Measurements from ENCODE around the gene SH3BP4. TPM values are rescaled to one million over a fixed set of nuclear protein-coding genes. Genes with fewer than 3 reads are reported as not detected.

The SH3BP4 gene
- total and polyA plus RNA-seq, 2 of the 13 experiments (the other 11 are each of a cell fraction or from before 2014, with no cell fraction given), result 34.6 to 99.1 TPM

GRCh38 chr2:235082578-235083338, 130.9 kb downstream of the SH3BP4 start:
- H3K4me2 ChIP-seq (ENCODE audit: low read depth, low read length), result no peak overlapping the region
- no peaks in the 10 kb centered on the region for H3K9me3 ChIP-seq (ENCODE audit: low read length)
- TF ChIP-seq ZSCAN22 (CRISPR knock-in tag; IDR thresholded peaks at IDR 0.05), result no peak
- TF ChIP-seq ZNF615 (CRISPR knock-in tag; IDR thresholded peaks at IDR 0.05; ENCODE audit: borderline replicate concordance), result no peak
- TF ChIP-seq ZNF331 (CRISPR knock-in tag; IDR thresholded peaks at IDR 0.05), result no peak
- TF ChIP-seq KDM1A (CRISPR knock-in tag; IDR thresholded peaks at IDR 0.05), result no peak
- TF ChIP-seq RAD21 (CRISPR knock-in tag; IDR thresholded peaks at IDR 0.05), result no peak
- no peak for TF ChIP-seq FLYWCH1 (CRISPR knock-in tag; IDR thresholded peaks at IDR 0.05)
- TF ChIP-seq NFYC (CRISPR knock-in tag; IDR thresholded peaks at IDR 0.05), result no peak
- no peak for TF ChIP-seq YEATS4 (CRISPR knock-in tag; IDR thresholded peaks at IDR 0.05; ENCODE audit: borderline replicate concordance)
- no peak for TF ChIP-seq DNMT1 (CRISPR knock-in tag; IDR thresholded peaks at IDR 0.05)
- no peak for TF ChIP-seq CCAR2 (optimal IDR thresholded peaks at IDR 0.05; ENCODE audit: low read depth, low read length)
- no peak for TF ChIP-seq GRHL1 (CRISPR knock-in tag; conservative IDR thresholded peaks at IDR 0.05)
- TF ChIP-seq NONO (IDR thresholded peaks at IDR 0.05), result no peak
- no peak for TF ChIP-seq NONO (CRISPR knock-in tag; conservative IDR thresholded peaks at IDR 0.05)
- no peak overlapping the region for H3K9ac ChIP-seq (ENCODE audit: insufficient read depth, low read depth, low read length)
- no peak; the same call in 2 of the 3 replicates for ATAC-seq
- POLR2A ChIA-PET, result no interaction called here
- H2AFZ ChIP-seq (ENCODE audit: low read length), result no peak overlapping the region
- no peak overlapping the region for H3K4me3 ChIP-seq (replicated peaks in 1 of 3; ENCODE audit: insufficient read depth in 1 of 3, low read depth in 2 of 3, low read length in 3 of 3)
- intact Hi-C loops (cut with micrococcal nuclease; ENCODE audit: unreplicated experiment), result no loop called here
- FAIRE-seq, result no peak
- 30% methylated on average over 8 of the region's 8 CpGs for WGBS (ENCODE audit: low lambda C conversion rate)
- no peaks in the 10 kb centered on the region for H3K36me3 ChIP-seq (replicated peaks in 1 of 2; ENCODE audit: control insufficient read depth in 1 of 2, insufficient read depth in 2 of 2, low read length in 2 of 2)
- H3K27ac ChIP-seq (ENCODE audit: extremely low read length, insufficient read depth, low read length), result no peak overlapping the region
- no peak for DNase-seq (ENCODE audit: low spot score)
- CTCF ChIA-PET (ENCODE audit: low intra/inter-chr PET ratio, low total read pairs), result no interaction called here
- H3K4me1 ChIP-seq (ENCODE audit: insufficient read depth, low read length), result 0 out of 2 replicates have a peak, but pooled peaks cover under 1% of the 10 kb centered on the region
- no peaks in the 10 kb centered on the region for H4K20me1 ChIP-seq (ENCODE audit: insufficient read depth, low read length)
- in situ Hi-C loops (cut with HindIII; ENCODE audit: extremely low pct_ligation_motif_present, low pct_unique_long_range_greater_than_20kb), result no loop called here
- BruUV-seq (replicated peaks), result no TSS peak
- no peaks in the 10 kb centered on the region for H3K79me2 ChIP-seq (ENCODE audit: insufficient read depth, low read length)
- peaks cover 0 to 61% of the 10 kb centered on the region in 2 experiments; a peak in 4 of 5 replicates for H3K27me3 ChIP-seq (ENCODE audit: control insufficient read depth in 1 of 2, insufficient read depth in 2 of 2, low read length in 2 of 2)

Data from HepG2 (cell line).